Neural crest cell (in vitro differentiated cells): ENCODE measurements around the gene IL31. TPM values are rescaled to one million over a fixed set of nuclear protein-coding genes. Genes with fewer than 3 reads are reported as not detected.

Experiments
- DNase-seq: peaks from one replicate; pipeline ENCODE4 v3.0.0; 2021; ENCODE audit warnings: low read depth, mixed read lengths, low spot score
- H3K27ac Mint-ChIP-seq: one replicate; pipeline ENCODE4 v1.8.0; 2021; ENCODE audit warnings: mild to moderate bottlenecking, mixed read lengths; ENCODE audit not compliant: unreplicated experiment
- H3K27me3 Mint-ChIP-seq: 2 replicates; pipeline ENCODE4 v1.8.0; 2021; ENCODE audit warnings: low read depth, mild to moderate bottlenecking, mixed read lengths
- H3K36me3 Mint-ChIP-seq: 2 replicates; pipeline ENCODE4 v1.8.0; 2021; ENCODE audit warnings: low read depth, mild to moderate bottlenecking, mixed read lengths
- H3K4me1 Mint-ChIP-seq: 2 replicates; pipeline ENCODE4 v1.8.0; 2021; ENCODE audit warnings: mixed read lengths
- H3K4me3 Mint-ChIP-seq: one replicate; pipeline ENCODE4 v1.8.0; 2021; ENCODE audit warnings: mild to moderate bottlenecking, mixed read lengths
- H3K9me3 Mint-ChIP-seq: 2 replicates; pipeline ENCODE4 v1.8.0; 2021; ENCODE audit warnings: mixed read lengths
- CTCF ChIP-seq: fragments of 200-600 bp; sonication (generic); conservative IDR thresholded peaks from 2 replicates; pipeline ENCODE4 v1.5.0; 2021; ENCODE audit warnings: antibody characterized with exemption, mild to moderate bottlenecking
- total RNA-seq: library from RNA; stranded (reverse); gene quantifications from 2 replicates; pipeline ENCODE4 v1.2.1, GENCODE V29; 2021

IL31 gene
- total RNA-seq, 1 donor from 2014 or later = not detected

DNA sequence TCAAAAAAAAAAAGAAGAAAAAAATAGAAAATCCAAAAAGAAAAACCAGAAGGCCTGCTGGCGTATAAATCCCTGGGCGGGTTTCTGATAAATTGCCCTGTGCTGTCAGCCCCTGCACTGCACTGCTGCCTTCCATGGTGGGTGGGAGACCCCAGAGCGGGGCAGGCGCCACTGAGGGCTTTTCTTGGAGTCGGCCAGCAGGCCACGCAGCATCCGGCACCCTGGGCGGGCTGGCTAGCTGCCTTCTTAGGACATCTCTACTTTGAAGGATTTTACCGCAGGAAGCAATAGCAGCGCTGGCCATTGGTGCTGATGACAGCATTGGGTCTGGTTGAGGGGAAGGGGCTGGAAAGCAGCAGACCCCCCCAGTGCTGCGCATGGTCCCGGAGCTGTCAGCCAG, 29.1 kb downstream of the IL31 start:
- Mint-ChIP-seq H3K4me1 (no peaks in the 10 kb centered on the region), H3K36me3 (peaks cover 30% of the 10 kb centered on the region), H3K27ac (no peak overlapping the region), H3K9me3 (no peaks in the 10 kb centered on the region), H3K4me3 (no peak overlapping the region), H3K27me3 (no peaks in the 10 kb centered on the region)
- TF ChIP-seq CTCF = no peak
- no peak for DNase-seq

- Mint-ChIP-seq H3K36me3 (peaks cover 30% of the 10 kb centered on the region), H3K27ac (no peak overlapping the region), H3K9me3 (no peaks in the 10 kb centered on the region), H3K4me3 (no peak overlapping the region), H3K27me3 (no peaks in the 10 kb centered on the region), H3K4me1 (no peaks in the 10 kb centered on the region)
- no peak for DNase-seq
- TF ChIP-seq CTCF = no peak
Observed at GRCh38 chr12:122142857-122143256, 31.2 kb downstream of the IL31 start.

DNA sequence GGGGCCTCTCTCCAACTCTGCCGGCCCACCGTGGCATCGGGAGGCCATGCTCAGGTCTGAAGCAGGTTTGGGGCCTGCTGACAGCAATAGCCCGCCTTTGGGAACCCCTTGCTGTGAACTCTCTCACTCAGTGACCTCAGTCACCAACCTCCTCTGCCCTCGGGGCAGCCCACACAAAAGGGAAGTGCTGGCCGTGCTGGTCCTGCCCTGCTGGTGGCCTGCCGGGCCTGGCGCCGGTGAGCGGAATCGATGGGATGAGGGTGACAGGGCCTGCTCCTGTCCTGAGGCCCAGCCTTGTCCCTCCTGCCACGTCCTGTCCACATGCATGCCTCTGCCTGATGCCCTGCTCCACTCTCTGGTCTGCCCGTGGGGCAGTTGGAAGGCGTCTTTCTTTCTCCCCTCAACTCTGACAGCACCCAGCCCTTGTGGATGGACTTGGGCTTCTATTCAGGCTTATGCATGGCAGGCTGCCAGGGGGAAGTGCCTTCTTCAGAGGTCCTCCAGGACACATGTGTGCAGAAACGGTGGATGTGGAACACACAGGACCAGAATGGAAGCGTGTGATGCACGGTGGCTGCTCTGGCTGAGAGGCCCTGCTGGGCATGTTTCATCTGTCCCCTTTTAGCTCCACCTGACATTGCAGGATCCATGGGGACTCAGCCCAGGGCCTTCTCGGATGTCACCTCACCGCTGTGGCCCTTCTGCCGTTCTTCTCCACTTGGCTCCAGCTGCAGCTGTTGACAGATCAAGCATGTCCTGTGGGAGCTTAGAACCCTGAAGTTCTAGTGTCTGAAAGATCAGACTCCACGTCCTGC, 31.9 kb downstream of the IL31 start:
- no peak for DNase-seq
- H3K27ac Mint-ChIP-seq = no peak overlapping the region
- H3K4me1 Mint-ChIP-seq = no peaks in the 10 kb centered on the region
- H3K9me3 Mint-ChIP-seq = no peaks in the 10 kb centered on the region
- TF ChIP-seq CTCF = no peak
- H3K4me3 Mint-ChIP-seq = no peak overlapping the region
- H3K27me3 Mint-ChIP-seq = no peaks in the 10 kb centered on the region
- peaks cover 30% of the 10 kb centered on the region for H3K36me3 Mint-ChIP-seq

GRCh38 chr12:122140467-122141257, 33.4 kb downstream of the IL31 start:
- H3K27me3 Mint-ChIP-seq = no peaks in the 10 kb centered on the region
- TF ChIP-seq CTCF = no peak

DNA sequence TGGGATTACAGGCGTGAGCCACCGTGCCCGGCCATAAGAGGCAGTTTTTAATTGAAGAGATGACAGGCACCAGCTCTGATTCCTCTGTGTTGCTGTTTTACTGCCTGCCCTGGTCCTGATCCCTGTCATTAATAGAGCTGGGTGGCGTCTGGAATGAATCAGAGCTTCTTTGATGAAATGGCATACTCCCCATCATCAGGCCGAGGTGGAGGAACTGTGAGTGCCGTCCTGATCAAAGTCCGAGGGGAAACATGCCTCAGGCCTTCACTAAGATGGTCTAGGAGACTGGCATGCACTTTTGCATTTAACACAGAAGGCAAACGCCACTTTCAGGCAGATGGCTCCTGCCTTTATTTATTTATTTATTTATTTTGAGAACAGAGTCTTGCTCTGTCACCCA, 34.1 kb downstream of the IL31 start:
- no peaks in the 10 kb centered on the region for H3K27me3 Mint-ChIP-seq
- no peak for TF ChIP-seq CTCF
- no peak overlapping the region for H3K27ac Mint-ChIP-seq
- DNase-seq = no peak
- H3K4me1 Mint-ChIP-seq = no peaks in the 10 kb centered on the region
- H3K4me3 Mint-ChIP-seq = no peak overlapping the region
- H3K36me3 Mint-ChIP-seq = peaks cover 30% of the 10 kb centered on the region
- H3K9me3 Mint-ChIP-seq = no peaks in the 10 kb centered on the region

More at GRCh38 chr12:122140467-122141257, 33.4 kb downstream of the IL31 start:
- Mint-ChIP-seq H3K27ac (no peak overlapping the region), H3K4me1 (no peaks in the 10 kb centered on the region), H3K9me3 (no peaks in the 10 kb centered on the region), H3K4me3 (no peak overlapping the region), H3K36me3 (peaks cover 30% of the 10 kb centered on the region)
- no peak for DNase-seq
